Left ventricle myocardium inferior (tissue), 1 donor: Measurements from ENCODE around the gene RORC. TPM values are rescaled to one million over a fixed set of nuclear protein-coding genes. Genes with fewer than 3 reads are reported as not detected.

Source experiments
- DNase-seq: peaks from one replicate; pipeline ENCODE4 v3.0.0-alpha.2; 2020
- H3K27ac ChIP-seq: fragments of 200-600 bp; replicated peaks from 2 replicates; pipeline ENCODE4 v1.8.0; 2021
- H3K27me3 ChIP-seq: fragments of 200-600 bp; 2 replicates; pipeline ENCODE4 v1.8.0; 2021; ENCODE audit warnings: low read depth
- H3K36me3 ChIP-seq: fragments of 200-600 bp; 2 replicates; pipeline ENCODE4 v1.8.0; 2021
- H3K4me1 ChIP-seq: fragments of 200-600 bp; 2 replicates; pipeline ENCODE4 v1.8.0; 2021
- H3K4me3 ChIP-seq: fragments of 200-600 bp; 2 replicates; pipeline ENCODE4 v1.8.0; 2021; ENCODE audit warnings: mild to moderate bottlenecking, moderate library complexity
- H3K9me3 ChIP-seq: fragments of 200-600 bp; replicated peaks from 2 replicates; pipeline ENCODE4 v1.8.0; 2021
- CTCF ChIP-seq: fragments of 200-600 bp; IDR thresholded peaks from 2 replicates; pipeline ENCODE4 v1.8.0; 2021; ENCODE audit warnings: antibody characterized with exemption, mild to moderate bottlenecking, borderline replicate concordance
- intact Hi-C: fragments of 100-400 bp; cut with micrococcal nuclease; formaldehyde crosslinking; loops from one replicate; pipeline ENCODE4 v1.11.0; 2022
- total RNA-seq: library from RNA; stranded (reverse); fragmentation: NEBNext Ultra II Directional; extraction: Animal tissue kit (Norgen Biotek cat#: 25700); gene quantifications from one replicate; pipeline ENCODE4 v1.2.1, GENCODE V29; 2021
- donor health status: DM: no; HTN: yes; CAD: no; lungs with severe emphysema.

Gene RORC
- total RNA-seq, 1 donor from 2014 or later: 10.3 TPM

DNA sequence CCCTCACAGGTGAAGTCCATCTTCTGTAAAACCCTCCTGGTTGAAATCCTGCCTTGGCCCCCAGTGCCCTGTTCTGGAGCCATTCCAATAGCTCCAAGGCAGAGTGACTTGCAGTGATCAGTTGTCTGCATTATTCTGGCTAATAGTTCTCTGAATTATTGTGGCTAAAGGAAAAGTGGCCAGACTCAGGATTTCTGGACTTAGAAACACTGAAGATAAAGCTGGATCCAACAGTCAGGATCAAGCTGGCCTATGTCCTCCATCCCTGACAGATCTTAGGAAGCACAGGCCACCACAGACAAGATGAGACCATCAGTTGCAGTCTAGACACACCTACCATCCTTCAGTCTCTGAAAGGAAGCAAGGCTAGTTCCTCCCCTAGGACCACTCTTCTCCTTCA is 8.8 kb upstream of the RORC start:
- Histone ChIP-seq H3K9me3 (no peaks in the 10 kb centered on the region), H3K4me1 (peaks cover 28% of the 10 kb centered on the region), H3K27me3 (peaks cover 79% of the 10 kb centered on the region), H3K27ac (no peak overlapping the region), H3K4me3 (no peak overlapping the region), H3K36me3 (no peaks in the 10 kb centered on the region)
- TF ChIP-seq CTCF: no peak
- DNase-seq: no peak
- intact Hi-C loops: no loop called here

DNA sequence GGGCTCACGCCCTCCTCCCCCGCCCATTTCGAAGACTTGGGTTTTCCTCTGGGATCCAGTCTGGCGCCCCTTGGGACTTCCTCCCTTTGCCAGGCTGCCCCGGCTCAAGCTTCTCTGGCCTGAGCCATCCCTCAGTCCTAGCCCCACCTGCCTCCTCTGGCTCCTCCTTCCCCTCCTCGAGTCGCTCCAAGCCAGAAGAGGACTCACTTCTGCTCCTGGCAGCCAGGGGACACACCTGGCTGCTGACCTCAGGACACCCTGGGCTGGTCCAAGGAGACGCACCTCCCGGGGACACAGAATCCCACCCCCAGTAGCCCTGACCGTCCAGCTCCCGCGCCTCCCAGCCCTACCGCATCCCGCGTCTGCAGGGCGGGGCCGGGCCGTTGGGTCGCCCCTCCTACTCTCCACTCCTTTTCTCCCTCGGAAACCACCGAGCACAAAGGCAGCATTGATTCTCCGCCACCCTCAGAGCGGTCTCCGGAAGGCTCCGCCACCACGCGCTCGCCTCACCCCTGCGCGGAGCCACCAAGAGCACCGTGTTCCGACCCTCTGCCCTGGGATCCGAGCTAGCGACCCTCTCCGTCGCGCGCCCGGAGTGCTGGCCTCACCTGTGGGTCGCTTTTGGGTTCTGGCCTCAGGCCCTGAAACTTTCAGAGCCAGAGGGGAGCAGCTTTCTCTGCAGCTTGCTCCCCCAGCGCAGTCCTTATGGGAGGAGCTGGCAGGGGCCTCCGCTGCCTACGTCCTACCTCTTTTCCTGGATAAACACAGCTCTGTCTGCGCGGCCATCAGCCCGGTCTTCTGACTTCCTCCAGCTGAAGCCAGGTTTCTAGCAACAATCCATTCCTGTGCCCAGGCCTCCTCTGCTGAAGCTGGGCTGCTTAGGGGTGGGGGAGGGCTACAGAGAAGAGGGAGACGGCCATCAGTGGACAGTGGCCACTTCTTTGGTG is 8.1 kb upstream of the RORC start, which contains the start of gene C2CD4D:
TSS of gene C2CD4D (minus strand) at position 364 of the 947 bp plus-strand sequence. CDS start 831 bp downstream, outside the sequence.
- Histone ChIP-seq H3K27ac (no peak within 1 kb of the TSS), H3K4me1 (peaks cover 28% of the 10 kb centered on the region), H3K27me3 (peaks cover 72% of the 10 kb centered on the region), H3K9me3 (no peaks in the 10 kb centered on the region), H3K4me3 (peak within 1 kb of the TSS; percentile 68), H3K36me3 (no peaks in the 10 kb centered on the region)
- peak; percentile 48 for DNase-seq
- no peak for TF ChIP-seq CTCF
- intact Hi-C loops: no loop called here

DNA sequence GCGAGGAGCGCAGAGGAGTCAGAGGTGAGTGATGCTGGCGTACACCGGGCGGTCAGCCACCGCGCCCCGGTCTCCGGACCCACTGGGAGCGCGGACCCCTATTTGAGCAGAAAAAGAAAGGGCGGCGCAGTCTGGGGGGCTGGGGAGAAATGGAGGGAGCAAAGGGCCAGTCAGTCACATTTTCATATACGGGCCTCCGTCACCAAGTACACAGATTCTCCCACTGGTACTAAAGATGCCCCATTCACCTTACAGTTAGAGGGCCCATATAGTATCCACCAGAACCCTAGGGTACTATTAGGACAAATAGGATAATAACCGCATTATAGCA is 7.4 kb upstream of the RORC start:
- Histone ChIP-seq H3K4me3 (peak overlapping the region; percentile 68), H3K9me3 (no peaks in the 10 kb centered on the region), H3K36me3 (no peaks in the 10 kb centered on the region), H3K27me3 (peaks cover 65% of the 10 kb centered on the region), H3K27ac (no peak overlapping the region), H3K4me1 (peaks cover 28% of the 10 kb centered on the region)
- TF ChIP-seq CTCF: no peak
- intact Hi-C loops: no loop called here
- no peak for DNase-seq

GRCh38 chr1:151838222-151839081 is 6.8 kb upstream of the RORC start:
- intact Hi-C loops: no loop called here
- peaks cover 28% of the 10 kb centered on the region for H3K4me1 ChIP-seq
- DNase-seq: no peak
- no peak for TF ChIP-seq CTCF
- H3K27ac ChIP-seq: no peak overlapping the region
- no peaks in the 10 kb centered on the region for H3K36me3 ChIP-seq
- H3K9me3 ChIP-seq: no peaks in the 10 kb centered on the region
- peak overlapping the region; percentile 68 for H3K4me3 ChIP-seq
- H3K27me3 ChIP-seq: peaks cover 62% of the 10 kb centered on the region

DNA sequence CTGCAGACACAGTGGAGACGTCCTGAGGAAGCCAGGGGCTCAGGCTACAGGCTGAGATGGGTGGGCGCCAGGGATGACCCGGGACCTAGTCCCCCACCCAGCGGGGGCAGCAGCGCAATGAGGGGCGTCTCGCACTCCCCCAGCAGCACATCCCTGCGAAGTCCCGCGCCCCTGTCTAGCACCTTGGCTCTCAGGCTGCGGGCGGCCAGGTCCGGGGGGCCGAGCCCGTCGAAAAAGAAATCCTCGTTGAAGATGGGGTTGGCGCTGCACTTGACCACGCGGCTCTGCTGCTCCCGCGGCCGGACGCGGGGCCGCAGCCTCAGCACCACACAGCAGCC is 6.3 kb upstream of the RORC start:
- no peak for DNase-seq
- peak overlapping the region; percentile 68 for H3K4me3 ChIP-seq
- H3K9me3 ChIP-seq: no peaks in the 10 kb centered on the region
- peaks cover 34% of the 10 kb centered on the region for H3K4me1 ChIP-seq
- H3K36me3 ChIP-seq: no peaks in the 10 kb centered on the region
- no peak overlapping the region for H3K27ac ChIP-seq
- peaks cover 62% of the 10 kb centered on the region for H3K27me3 ChIP-seq
- no peak for TF ChIP-seq CTCF
- intact Hi-C loops: no loop called here
